Retinal pigment epithelial cell (primary cell): ENCODE measurements around the gene VPS37B.
A peak's percentile ranks its signal among the peaks of the same experiment; 100 is the strongest.

Experiments used
- DNase-seq: peaks from one replicate; pipeline ENCODE4 v3.0.0-alpha.2; 2010; ENCODE audit warnings: low read depth
- H3K4me3 ChIP-seq: 2 replicates; pipeline ENCODE4 v1.5.1; 2011; ENCODE audit warnings: mild to moderate bottlenecking, low read length, control low read depth, moderate library complexity
- TF ChIP-seq, protein P1 (sequence below): conservative IDR thresholded peaks from 2 replicates; pipeline ENCODE4 v1.5.1; 2011; ENCODE audit warnings: low read depth, low read length, control low read depth, inconsistent platforms

VPS37B gene

DNA sequence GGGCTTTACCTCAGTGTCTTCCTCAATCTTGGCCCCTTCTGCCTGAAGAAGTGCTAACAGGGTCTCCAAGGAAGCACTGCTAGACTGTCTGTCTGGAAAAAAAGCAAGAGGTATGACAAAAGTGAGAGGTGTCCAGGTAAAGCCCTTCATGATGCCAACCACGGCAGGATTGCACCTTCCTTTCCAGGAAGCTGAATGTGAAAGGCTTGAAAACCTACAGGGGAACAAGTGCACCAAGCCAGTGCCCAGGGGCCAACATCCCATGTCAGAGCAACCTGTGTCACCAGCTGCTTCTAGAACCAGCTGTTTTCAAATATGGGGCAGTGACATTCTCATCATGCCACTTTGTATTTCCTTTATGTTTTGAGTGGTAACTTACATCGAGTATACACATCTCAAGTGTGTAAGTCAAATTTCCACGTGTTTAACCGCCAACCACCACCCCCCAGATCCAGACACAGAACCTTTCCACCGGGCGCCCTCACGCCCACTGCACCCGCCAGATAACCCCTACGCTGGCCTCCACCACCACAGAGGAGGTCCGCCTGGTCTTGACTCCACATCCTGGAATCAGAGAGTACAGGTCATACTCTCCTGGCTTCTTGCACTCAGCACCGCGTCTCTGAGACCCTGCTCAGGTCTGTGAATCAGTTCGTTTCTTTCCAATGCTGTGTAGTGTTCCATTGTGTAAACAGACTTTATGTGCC is 27.3 kb downstream of the VPS37B start:
- no peak for DNase-seq
- no peak overlapping the region for H3K4me3 ChIP-seq
- TF ChIP-seq, protein P1, sequence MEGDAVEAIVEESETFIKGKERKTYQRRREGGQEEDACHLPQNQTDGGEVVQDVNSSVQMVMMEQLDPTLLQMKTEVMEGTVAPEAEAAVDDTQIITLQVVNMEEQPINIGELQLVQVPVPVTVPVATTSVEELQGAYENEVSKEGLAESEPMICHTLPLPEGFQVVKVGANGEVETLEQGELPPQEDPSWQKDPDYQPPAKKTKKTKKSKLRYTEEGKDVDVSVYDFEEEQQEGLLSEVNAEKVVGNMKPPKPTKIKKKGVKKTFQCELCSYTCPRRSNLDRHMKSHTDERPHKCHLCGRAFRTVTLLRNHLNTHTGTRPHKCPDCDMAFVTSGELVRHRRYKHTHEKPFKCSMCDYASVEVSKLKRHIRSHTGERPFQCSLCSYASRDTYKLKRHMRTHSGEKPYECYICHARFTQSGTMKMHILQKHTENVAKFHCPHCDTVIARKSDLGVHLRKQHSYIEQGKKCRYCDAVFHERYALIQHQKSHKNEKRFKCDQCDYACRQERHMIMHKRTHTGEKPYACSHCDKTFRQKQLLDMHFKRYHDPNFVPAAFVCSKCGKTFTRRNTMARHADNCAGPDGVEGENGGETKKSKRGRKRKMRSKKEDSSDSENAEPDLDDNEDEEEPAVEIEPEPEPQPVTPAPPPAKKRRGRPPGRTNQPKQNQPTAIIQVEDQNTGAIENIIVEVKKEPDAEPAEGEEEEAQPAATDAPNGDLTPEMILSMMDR = no peak

DNA sequence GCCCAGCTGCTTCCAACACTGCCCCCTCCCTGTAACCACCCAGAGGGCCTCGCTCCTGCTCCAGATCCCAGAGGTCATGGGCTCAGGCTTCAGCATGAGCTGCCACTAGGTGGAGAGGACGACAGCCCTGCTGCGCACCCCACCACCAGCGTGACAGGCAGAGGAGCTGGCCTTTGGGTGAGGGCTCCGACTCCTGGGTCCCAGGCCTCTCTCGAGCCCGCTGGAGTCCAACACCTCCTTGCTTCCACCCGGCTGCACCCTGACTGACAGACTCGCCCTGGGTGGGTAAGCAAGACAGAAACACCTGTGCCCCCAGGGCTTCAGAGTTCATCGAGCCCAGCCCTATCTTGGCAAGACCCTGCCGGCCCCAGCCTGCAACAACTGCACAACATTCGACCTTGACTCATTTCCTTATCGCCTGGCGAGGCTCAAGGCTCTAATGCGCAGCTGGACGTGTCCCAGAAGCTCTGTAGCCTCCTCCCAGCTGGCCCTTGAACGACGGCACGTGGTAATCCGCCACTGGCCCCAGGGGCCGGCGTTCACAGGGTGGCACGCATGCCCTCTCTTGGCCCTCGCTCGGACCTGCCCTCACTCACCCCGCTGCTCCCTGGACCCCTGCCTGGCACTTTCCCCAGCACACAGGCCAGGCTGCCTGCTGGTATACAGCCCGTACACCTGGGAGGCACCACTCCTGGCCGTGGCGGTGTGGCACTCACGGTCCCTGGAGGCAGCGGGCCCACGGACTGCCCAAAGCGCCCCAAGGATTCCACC is 28.0 kb downstream of the VPS37B start:
- TF ChIP-seq, protein P1 = peak; percentile 26
- H3K4me3 ChIP-seq = no peak overlapping the region
- DNase-seq = no peak

DNA sequence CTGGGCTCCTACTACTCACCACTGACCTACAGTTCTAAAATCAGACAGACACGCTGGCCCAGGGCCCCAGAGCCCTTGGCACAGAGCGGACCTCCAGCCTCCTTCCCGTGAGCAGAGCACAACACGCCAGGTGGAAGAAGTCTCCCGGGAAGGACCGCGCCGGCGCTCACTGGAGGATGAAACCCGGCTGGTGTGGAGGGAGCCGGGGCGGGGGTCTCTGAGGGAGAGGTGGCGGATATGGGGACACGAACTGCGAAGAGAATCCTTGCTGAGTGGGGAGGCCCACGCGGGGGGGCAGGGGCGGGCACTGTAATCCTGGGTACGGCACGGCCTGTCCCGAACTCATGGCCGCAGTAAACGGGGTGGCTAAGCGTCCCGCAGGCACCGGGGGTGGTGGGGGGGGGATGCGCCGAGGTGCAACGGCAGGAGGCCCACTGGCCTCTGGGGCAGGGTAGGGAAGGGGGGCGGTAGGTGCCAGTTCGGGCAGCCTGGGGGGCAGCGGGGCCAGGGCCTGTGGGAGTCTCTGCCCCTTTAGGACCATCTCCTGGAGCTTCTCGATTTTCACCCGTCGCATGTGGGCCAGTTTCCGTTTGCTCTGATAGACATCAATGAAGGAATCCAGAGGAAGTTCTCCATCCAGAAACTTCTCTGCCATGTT is 28.8 kb downstream of the VPS37B start:
- no peak overlapping the region for H3K4me3 ChIP-seq
- no peak for DNase-seq
- TF ChIP-seq, protein P1 = no peak

DNA sequence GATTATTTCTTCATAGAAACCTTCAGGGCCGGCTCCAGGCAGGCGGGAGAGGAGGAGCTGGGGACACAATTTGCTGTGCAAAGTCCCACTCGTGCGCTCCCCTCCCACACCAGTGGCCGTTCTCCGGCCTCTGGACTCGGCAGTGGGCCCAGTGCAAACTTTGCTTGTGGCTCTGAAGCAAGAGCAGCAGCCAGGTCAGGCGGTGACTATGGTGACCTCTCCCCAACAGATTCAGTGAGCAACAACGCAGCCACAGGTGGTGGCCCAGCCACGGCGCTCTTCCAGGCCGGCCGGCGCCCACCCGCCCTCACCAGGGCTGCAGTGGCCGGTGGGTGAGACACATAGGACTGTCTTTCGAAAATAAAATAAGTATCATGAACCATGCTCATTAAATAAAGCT is 29.5 kb downstream of the VPS37B start:
- TF ChIP-seq, protein P1 = no peak
- no peak overlapping the region for H3K4me3 ChIP-seq
- DNase-seq = no peak

DNA sequence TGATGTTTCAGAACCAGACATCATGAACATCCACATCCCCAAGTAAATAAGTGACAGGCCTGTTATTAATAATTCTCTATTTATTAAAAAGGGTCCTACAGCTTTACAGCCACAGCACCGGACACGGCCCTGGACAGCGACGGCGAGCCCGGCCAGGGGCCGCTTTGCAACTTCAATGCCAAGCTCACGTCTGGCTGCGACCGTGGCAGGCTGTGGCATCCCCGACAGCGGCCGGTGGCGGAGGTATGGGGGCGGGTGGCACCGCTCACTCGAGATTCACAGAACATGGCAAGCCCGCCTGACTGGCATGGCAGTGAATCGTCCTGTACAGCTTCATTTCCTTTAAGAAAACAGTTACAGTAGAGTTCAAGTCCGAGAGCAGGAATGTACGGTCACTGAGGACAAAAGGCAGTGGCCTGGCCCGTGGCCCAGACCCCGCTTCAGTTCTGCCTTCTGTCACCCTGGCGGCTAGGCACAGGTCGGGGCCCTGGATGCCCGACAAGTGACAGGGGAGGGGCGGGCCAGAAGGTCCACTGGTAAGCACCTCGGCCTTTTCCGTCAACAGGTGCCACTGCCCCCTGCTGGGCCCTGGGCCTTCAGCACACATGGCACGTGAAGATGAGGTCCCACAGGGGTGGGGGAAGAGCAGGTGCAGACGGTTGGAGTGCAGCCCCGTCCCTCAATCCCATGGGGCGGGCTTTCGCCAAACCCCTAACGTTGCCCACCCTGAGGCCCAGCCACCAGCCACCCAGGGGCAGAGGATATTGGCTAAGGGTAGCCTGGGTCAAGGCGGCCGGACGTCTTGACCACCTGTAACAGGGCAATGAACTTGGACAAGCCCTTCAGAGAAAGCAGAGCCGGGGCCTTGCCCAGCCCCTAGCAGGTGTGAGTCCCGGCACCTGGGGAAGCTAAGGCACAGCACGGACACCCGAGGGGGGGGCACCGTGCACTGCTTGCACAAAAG is 30.4 kb downstream of the VPS37B start:
- TF ChIP-seq, protein P1 = peak; percentile 63

DNA sequence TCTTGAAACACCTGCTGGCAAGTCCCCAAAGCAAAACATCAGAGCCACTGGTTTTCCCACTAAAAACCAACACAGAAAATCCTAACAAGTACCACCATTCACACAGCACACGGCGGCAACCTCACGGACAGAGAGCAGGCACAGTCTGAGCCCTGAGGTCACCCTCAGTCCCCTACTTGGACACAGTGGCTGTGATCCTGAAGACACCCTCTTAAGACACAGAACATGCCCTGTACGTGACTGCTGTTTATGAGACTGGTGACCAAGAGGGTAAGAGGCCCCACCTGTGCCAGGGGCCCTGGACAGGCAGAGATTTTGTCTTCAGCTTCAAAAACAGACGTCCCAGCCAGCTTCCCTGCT is 31.1 kb downstream of the VPS37B start:
- DNase-seq = no peak
- no peak overlapping the region for H3K4me3 ChIP-seq

More for the DNA sequence above, 30.4 kb downstream of the VPS37B start:
- DNase-seq = no peak
- H3K4me3 ChIP-seq = no peak overlapping the region

More for the DNA sequence above, 31.1 kb downstream of the VPS37B start:
- TF ChIP-seq, protein P1 = no peak
